Measurements from ENCODE around the gene SLTM. TPM values are rescaled to one million over a fixed set of nuclear protein-coding genes. Genes with fewer than 3 reads are reported as not detected.

SLTM gene
- total RNA-seq, 4 donors from 2014 or later = 129 to 166 (median 151) TPM

DNA sequence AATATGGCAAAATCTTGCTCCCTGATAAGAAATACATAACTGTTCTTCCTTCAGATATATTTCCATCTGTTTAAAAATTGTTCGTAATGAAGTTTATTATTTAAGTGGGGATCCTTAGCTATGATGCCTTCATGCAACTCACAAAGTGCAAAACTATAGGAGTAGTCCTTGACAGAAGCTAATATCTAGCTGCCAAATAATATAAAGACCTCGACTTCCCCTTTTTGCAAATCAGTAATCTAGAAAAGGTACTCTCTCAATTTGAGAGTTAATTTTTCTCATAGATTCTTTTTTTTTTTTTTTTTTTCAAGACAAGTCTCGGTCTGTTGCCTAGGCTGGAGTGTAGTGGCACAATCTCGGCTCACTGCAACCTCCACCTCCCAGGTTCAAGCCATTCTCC lies 23.0 kb downstream of the SLTM start:
- H3K36me3 ChIP-seq = peaks cover 5 to 6% of the 10 kb centered on the region in 2 donors
- H3K4me1 ChIP-seq = peaks cover 0 to 5% of the 10 kb centered on the region in 2 donors
- no peak overlapping the region for H3K27ac ChIP-seq
- H3K27me3 ChIP-seq = no peaks in the 10 kb centered on the region
- DNase-seq = no peak
- TF ChIP-seq, protein P1, sequence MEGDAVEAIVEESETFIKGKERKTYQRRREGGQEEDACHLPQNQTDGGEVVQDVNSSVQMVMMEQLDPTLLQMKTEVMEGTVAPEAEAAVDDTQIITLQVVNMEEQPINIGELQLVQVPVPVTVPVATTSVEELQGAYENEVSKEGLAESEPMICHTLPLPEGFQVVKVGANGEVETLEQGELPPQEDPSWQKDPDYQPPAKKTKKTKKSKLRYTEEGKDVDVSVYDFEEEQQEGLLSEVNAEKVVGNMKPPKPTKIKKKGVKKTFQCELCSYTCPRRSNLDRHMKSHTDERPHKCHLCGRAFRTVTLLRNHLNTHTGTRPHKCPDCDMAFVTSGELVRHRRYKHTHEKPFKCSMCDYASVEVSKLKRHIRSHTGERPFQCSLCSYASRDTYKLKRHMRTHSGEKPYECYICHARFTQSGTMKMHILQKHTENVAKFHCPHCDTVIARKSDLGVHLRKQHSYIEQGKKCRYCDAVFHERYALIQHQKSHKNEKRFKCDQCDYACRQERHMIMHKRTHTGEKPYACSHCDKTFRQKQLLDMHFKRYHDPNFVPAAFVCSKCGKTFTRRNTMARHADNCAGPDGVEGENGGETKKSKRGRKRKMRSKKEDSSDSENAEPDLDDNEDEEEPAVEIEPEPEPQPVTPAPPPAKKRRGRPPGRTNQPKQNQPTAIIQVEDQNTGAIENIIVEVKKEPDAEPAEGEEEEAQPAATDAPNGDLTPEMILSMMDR (IDR thresholded peaks at IDR 0.05) = no peak
- no peak for TF ChIP-seq POLR2A (IDR thresholded peaks at IDR 0.05)
- no peaks in the 10 kb centered on the region for H3K9me3 ChIP-seq
- WGBS, 2 donors = 93 to 96% methylated on average over 4 of the region's 4 CpGs
- H3K4me3 ChIP-seq (replicated peaks in 1 of 3) = no peak overlapping the region
- intact Hi-C loops (cut with DNase I) = no loop called here

DNA sequence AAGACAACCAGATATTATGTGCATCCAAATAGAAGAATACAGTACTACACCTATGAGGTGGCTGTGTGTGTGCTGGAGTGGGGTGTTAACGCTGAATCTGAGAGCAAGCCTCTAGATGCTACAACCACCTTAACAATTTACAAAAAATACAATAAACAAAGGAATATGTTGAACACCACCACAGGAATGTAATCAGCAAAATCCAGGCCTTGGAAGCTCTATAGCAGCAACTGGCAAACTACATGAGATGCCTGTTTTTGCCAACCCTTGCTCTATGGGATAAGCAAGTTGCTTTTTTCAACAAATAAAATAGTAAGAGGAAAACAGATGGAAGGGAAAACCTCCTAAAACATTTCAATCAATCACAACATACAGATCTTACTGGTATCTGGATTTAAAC lies 23.9 kb downstream of the SLTM start:
- H3K36me3 ChIP-seq = peaks cover 6 to 7% of the 10 kb centered on the region in 2 donors
- DNase-seq = no peak
- H3K4me1 ChIP-seq = peaks cover 0 to 5% of the 10 kb centered on the region in 2 donors
- H3K9me3 ChIP-seq = no peaks in the 10 kb centered on the region
- TF ChIP-seq, protein P1 (IDR thresholded peaks at IDR 0.05) = no peak
- TF ChIP-seq POLR2A (IDR thresholded peaks at IDR 0.05) = no peak
- intact Hi-C loops (cut with DNase I) = no loop called here
- H3K27me3 ChIP-seq = no peaks in the 10 kb centered on the region
- no peak overlapping the region for H3K4me3 ChIP-seq (replicated peaks in 1 of 3)
- WGBS, 2 donors = 100% methylated on average over 1 of the region's 1 CpG
- H3K27ac ChIP-seq = no peak overlapping the region

DNA sequence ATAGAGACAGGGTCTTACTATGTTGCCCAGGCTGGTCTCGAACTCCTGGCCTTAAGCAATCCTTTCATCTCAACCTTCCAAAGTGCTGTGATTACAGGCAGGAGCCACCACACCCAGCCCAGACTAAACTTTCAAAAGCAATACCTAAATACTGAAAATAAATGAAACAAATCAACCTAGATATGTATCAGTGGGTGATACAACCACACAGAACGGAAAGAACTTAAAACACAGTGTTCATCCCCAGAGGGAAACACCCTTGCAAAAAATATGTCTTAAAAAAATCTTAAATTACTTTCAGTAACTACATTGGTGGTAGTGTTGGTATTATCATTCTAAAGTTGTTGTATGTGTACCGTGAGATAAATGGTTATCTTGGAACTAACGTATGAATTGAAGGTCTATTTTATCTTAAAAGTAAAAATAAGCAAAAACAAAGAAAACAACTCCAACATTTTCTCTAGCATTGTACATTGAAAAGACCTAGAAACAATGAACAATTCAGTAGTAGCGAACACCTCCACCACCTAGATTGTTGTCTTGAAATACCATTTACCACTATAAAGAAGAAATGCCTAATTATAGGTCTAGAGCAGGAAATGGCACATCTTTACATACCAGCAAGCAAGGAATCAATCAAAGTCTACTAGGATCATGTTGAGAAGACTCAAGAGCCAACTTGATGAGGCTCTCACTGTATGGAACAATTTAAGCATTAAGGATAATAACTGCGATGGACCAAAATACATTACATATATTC lies 24.7 kb downstream of the SLTM start:
- peaks cover 5 to 6% of the 10 kb centered on the region in 2 donors for H3K36me3 ChIP-seq
- TF ChIP-seq, protein P1 (IDR thresholded peaks at IDR 0.05) = no peak
- no peak for TF ChIP-seq POLR2A (IDR thresholded peaks at IDR 0.05)
- no peak overlapping the region for H3K27ac ChIP-seq
- WGBS, 2 donors = 97% methylated on average over 6 of the region's 6 CpGs
- no peaks in the 10 kb centered on the region for H3K9me3 ChIP-seq
- H3K4me3 ChIP-seq (replicated peaks in 1 of 3) = no peak overlapping the region
- no peaks in the 10 kb centered on the region for H3K27me3 ChIP-seq
- no peak for DNase-seq
- peaks cover 0 to 5% of the 10 kb centered on the region in 2 donors for H3K4me1 ChIP-seq
- intact Hi-C loops (cut with DNase I) = no loop called here

DNA sequence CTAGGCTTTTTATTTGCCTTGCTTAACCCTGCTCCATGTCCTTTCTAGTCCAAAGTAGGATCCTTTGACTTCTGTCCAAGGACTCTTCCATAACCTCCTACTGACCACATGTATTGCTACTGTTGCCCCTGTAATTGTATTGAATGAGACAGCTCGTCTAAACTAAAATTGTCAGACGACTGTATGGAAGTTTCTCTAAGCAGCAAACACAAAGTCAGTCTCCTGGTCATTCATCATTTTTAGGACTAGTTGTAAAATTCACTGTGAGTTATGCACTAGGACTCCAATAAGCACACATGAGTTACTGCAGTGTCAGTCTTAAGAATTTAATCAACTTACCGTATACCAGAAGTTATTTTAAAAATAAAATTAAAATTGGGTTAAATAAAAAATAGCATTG lies 32.8 kb downstream of the SLTM start:
- intact Hi-C loops (cut with DNase I) = no loop called here
- TF ChIP-seq, protein P1 (IDR thresholded peaks at IDR 0.05) = no peak
- TF ChIP-seq POLR2A (IDR thresholded peaks at IDR 0.05) = no peak
- no peak for DNase-seq
- H3K36me3 ChIP-seq = peaks cover 3 to 25% of the 10 kb centered on the region in 2 donors
- no peaks in the 10 kb centered on the region for H3K9me3 ChIP-seq
- no peaks in the 10 kb centered on the region for H3K4me1 ChIP-seq
- no peaks in the 10 kb centered on the region for H3K27me3 ChIP-seq
- no peak overlapping the region for H3K27ac ChIP-seq
- H3K4me3 ChIP-seq (replicated peaks in 1 of 3) = no peak overlapping the region
- WGBS, 2 donors = 88 to 91% methylated on average over 3 of the region's 3 CpGs

DNA sequence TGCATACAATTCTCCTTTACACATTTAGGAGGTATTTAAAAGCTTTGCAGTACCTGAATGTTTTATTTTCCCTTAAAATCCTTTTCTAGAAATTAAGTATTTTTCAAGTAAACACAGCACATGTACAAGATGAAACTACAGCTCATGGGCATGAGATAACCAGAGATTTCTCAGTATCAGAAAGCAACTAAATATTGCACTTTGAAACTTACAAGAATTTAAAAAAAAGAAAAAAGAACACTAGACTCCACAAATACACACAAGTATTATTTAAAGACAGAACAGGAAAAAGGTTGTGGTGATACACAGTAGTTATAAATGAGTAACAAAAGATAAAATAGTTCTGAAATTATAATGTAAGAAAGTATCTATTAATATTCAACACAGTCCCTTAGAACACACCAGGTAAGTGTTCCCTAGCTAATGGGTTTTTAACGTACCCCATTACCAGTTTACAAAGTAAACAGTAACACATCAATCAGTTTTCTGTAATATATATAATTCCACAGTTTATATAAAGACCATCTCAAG lies 35.3 kb downstream of the SLTM start:
- H3K27ac ChIP-seq = no peak overlapping the region
- no peaks in the 10 kb centered on the region for H3K27me3 ChIP-seq
- intact Hi-C loops (cut with DNase I) = no loop called here
- peaks cover 10 to 31% of the 10 kb centered on the region in 2 donors for H3K36me3 ChIP-seq
- WGBS, 2 donors = 94 to 97% methylated on average over 1 of the region's 1 CpG
- TF ChIP-seq, protein P1 (IDR thresholded peaks at IDR 0.05) = no peak
- TF ChIP-seq POLR2A (IDR thresholded peaks at IDR 0.05) = no peak
- no peak overlapping the region for H3K4me3 ChIP-seq (replicated peaks in 1 of 3)
- no peaks in the 10 kb centered on the region for H3K9me3 ChIP-seq
- no peak for DNase-seq
- H3K4me1 ChIP-seq = no peaks in the 10 kb centered on the region
